DMS114 treated with DMSO at 0.1 percent for 48 hours (cell line): Measurements from ENCODE around the gene LANCL2.

Source experiments
- DNase-seq: peaks from one replicate; lab custom pipeline; 2025; ENCODE audit not compliant: unreplicated experiment; lab: John Stamatoyannopoulos, UW

The LANCL2 gene

GRCh38 chr7:55361560-55361959, 3.6 kb upstream of the LANCL2 start:
- DNase-seq = no peak

- no peak for DNase-seq
These were observed 2.2 kb upstream of the LANCL2 start for GRCh38 chr7:55362927-55363326.

- no peak for DNase-seq
These were observed 1.6 kb upstream of the LANCL2 start for GRCh38 chr7:55363386-55364170.

- DNase-seq = peak; percentile 82
These were observed 731 bp downstream of the LANCL2 start for GRCh38 chr7:55365675-55366460.

GRCh38 chr7:55366461-55367070, 1.4 kb downstream of the LANCL2 start:
- peak; percentile 12 for DNase-seq

- no peak for DNase-seq
These were observed 2.2 kb downstream of the LANCL2 start for GRCh38 chr7:55367283-55367840.

- DNase-seq = no peak
These were observed 4.6 kb downstream of the LANCL2 start for GRCh38 chr7:55369427-55370400.

GRCh38 chr7:55374213-55374612, 9.1 kb downstream of the LANCL2 start:
- DNase-seq = no peak

GRCh38 chr7:55375237-55375636, 10.1 kb downstream of the LANCL2 start:
- no peak for DNase-seq

GRCh38 chr7:55377162-55377817, 12.2 kb downstream of the LANCL2 start:
- no peak for DNase-seq

- DNase-seq = no peak
These were observed 14.1 kb downstream of the LANCL2 start for GRCh38 chr7:55379285-55379684.

- no peak for DNase-seq
These were observed 16.1 kb downstream of the LANCL2 start for GRCh38 chr7:55381189-55381588.

GRCh38 chr7:55381696-55382095, 16.6 kb downstream of the LANCL2 start:
- DNase-seq = no peak

- DNase-seq = no peak
These were observed 17.1 kb downstream of the LANCL2 start for GRCh38 chr7:55382251-55382650.

- no peak for DNase-seq
These were observed 21.4 kb downstream of the LANCL2 start for GRCh38 chr7:55386541-55386940.

GRCh38 chr7:55387062-55387965, 22.2 kb downstream of the LANCL2 start:
- peak; percentile 46 for DNase-seq

GRCh38 chr7:55396233-55396785, 31.2 kb downstream of the LANCL2 start:
- DNase-seq = no peak

- DNase-seq = no peak
These were observed 32.5 kb downstream of the LANCL2 start for GRCh38 chr7:55397617-55398016.

- DNase-seq = no peak
These were observed 35.1 kb downstream of the LANCL2 start for GRCh38 chr7:55400191-55400590.
